D341Med (cell line): ENCODE results near the gene FAM117B.
A peak's percentile ranks its signal among the peaks of the same experiment; 100 is the strongest.

Experiments
- DNase-seq: peaks from one replicate; pipeline ENCODE4 v3.0.0; 2012; ENCODE audit warnings: low spot score

The FAM117B gene

GRCh38 chr2:202634556-202635427 lies at the start of gene FAM117B:
Gene FAM117B, plus strand, starts transcription at chr2:202634969. Its CDS starts 219 bp downstream, at chr2:202635188.
- DNase-seq: peak; percentile 96

GRCh38 chr2:202588647-202589581 lies 45.9 kb upstream of the FAM117B start:
- peak; percentile 83 for DNase-seq

GRCh38 chr2:202589582-202589949 lies 45.2 kb upstream of the FAM117B start:
- DNase-seq: no peak

GRCh38 chr2:202592566-202592965 lies 42.2 kb upstream of the FAM117B start:
- DNase-seq: no peak

GRCh38 chr2:202599105-202599504 lies 35.7 kb upstream of the FAM117B start:
- no peak for DNase-seq

- no peak for DNase-seq
Observed at GRCh38 chr2:202599911-202600310, 34.9 kb upstream of the FAM117B start.

- DNase-seq: no peak
Observed at GRCh38 chr2:202604699-202605098, 30.1 kb upstream of the FAM117B start.

GRCh38 chr2:202605174-202605573 lies 29.6 kb upstream of the FAM117B start:
- no peak for DNase-seq

GRCh38 chr2:202608142-202608852 lies 26.5 kb upstream of the FAM117B start:
- no peak for DNase-seq

GRCh38 chr2:202609381-202610145 lies 25.2 kb upstream of the FAM117B start:
- no peak for DNase-seq

- no peak for DNase-seq
Observed at GRCh38 chr2:202610380-202610779, 24.4 kb upstream of the FAM117B start.

GRCh38 chr2:202612145-202612544 lies 22.6 kb upstream of the FAM117B start:
- DNase-seq: no peak

GRCh38 chr2:202613479-202613878 lies 21.3 kb upstream of the FAM117B start:
- no peak for DNase-seq

- no peak for DNase-seq
Observed at GRCh38 chr2:202624133-202624532, 10.6 kb upstream of the FAM117B start.

- no peak for DNase-seq
Observed at GRCh38 chr2:202627042-202627441, 7.7 kb upstream of the FAM117B start.

GRCh38 chr2:202628646-202629198 lies 6.0 kb upstream of the FAM117B start:
- DNase-seq: no peak

GRCh38 chr2:202632682-202633290 lies 2.0 kb upstream of the FAM117B start:
- no peak for DNase-seq

GRCh38 chr2:202633470-202633869 lies 1.3 kb upstream of the FAM117B start:
- DNase-seq: no peak

- DNase-seq: peak; percentile 96
Observed at GRCh38 chr2:202635428-202636212, 851 bp downstream of the FAM117B start.

- no peak for DNase-seq
Observed at GRCh38 chr2:202636213-202636513, 1.4 kb downstream of the FAM117B start.
